ENCODE data around the gene ABAT. TPM values are rescaled to one million over a fixed set of nuclear protein-coding genes. Genes with fewer than 3 reads are reported as not detected.
"Not testable (repeated sequence)": the region's sequence is repeated elsewhere in the genome, so short reads cannot be mapped to it uniquely, and the experiment has no call there.

Gene ABAT
- total RNA-seq, 1 donor from 2014 or later: 7.3 TPM

DNA sequence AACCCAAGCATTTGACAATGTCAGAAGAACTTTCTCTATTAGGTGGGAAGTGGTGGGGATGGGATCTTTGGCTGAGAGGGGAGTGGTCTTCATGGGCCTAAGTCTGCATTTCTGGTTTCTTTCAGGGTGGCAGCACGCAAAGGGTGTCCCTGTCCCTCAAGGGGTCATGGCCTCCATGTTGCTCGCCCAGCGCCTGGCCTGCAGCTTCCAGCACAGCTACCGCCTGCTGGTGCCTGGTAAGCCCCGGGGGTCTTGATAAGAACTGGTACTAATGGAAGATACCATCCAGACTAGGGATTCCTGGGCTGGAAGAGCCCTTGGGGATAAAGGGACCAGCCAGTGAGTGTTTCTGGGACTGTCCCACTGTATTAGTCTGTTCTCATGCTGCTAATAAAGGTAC is 61.2 kb downstream of the ABAT start:
- H3K4me1 Mint-ChIP-seq (ENCODE audit: low read depth): no peaks in the 10 kb centered on the region
- H3K36me3 Mint-ChIP-seq (ENCODE audit: low read depth): no peaks in the 10 kb centered on the region
- no peaks in the 10 kb centered on the region for H3K27me3 Mint-ChIP-seq (ENCODE audit: insufficient read depth)
- DNase-seq (ENCODE audit: low spot score): no peak
- no peak overlapping the region for H3K4me3 Mint-ChIP-seq
- H3K27ac Mint-ChIP-seq: no peak overlapping the region
- H3K9me3 Mint-ChIP-seq: peaks cover 7% of the 10 kb centered on the region
- intact Hi-C loops (cut with micrococcal nuclease): no loop called here

DNA sequence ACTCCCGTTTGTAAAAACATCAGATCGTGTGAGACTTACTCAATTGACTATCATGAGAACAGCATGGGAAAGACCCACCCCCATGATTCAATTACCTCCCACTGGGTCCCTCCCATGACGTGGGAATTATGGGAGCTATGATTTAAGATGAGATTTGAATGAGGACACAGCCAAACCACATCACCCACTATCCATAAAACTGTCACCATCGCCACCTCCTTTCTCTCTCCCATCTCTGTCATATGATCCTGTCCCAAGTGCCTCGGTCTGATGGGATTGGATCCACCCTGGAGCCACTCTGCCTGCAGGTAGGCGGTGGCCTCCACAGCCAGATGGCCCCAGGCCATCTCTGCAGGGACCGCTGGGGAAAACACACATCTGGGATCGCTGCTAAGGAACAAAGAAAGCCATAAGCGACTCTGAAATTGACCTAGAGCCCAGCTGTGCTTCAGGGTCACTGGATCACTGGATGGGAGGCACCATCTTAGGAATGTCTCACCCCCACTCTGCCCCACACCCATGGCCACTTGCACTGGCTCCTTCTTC is 61.8 kb downstream of the ABAT start:
- H3K4me1 Mint-ChIP-seq (ENCODE audit: low read depth): no peaks in the 10 kb centered on the region
- no peak overlapping the region for H3K4me3 Mint-ChIP-seq
- H3K9me3 Mint-ChIP-seq: peaks cover 7% of the 10 kb centered on the region
- no peak overlapping the region for H3K27ac Mint-ChIP-seq
- intact Hi-C loops (cut with micrococcal nuclease): no loop called here
- no peak for DNase-seq (ENCODE audit: low spot score)
- no peaks in the 10 kb centered on the region for H3K36me3 Mint-ChIP-seq (ENCODE audit: low read depth)
- H3K27me3 Mint-ChIP-seq (ENCODE audit: insufficient read depth): no peaks in the 10 kb centered on the region

DNA sequence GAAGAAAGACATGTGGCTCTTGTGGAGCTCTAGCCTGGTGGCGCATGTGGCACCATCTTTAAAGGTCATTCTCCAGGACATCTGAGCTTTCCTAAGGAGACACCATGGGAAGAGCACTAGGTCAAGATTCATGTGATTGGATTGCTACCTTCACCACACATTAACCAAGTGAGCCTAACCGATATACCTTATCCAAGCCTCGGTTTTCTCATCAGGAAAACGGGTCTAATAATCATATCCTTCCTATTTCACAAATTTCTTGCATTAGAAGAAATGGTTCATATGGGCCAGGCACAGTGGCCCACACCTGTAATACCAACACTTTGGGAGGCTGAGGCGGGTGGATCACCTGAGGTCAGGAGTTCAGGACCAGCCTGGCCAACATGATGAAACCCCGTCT is 64.7 kb downstream of the ABAT start:
- Mint-ChIP-seq H3K9me3 (peaks cover 1% of the 10 kb centered on the region), H3K27ac (no peak overlapping the region), H3K4me3 (no peak overlapping the region), H3K36me3 (ENCODE audit: low read depth) (no peaks in the 10 kb centered on the region), H3K27me3 (ENCODE audit: insufficient read depth) (no peaks in the 10 kb centered on the region), H3K4me1 (ENCODE audit: low read depth) (no peaks in the 10 kb centered on the region)
- intact Hi-C loops (cut with micrococcal nuclease): no loop called here
- DNase-seq (ENCODE audit: low spot score): no peak

DNA sequence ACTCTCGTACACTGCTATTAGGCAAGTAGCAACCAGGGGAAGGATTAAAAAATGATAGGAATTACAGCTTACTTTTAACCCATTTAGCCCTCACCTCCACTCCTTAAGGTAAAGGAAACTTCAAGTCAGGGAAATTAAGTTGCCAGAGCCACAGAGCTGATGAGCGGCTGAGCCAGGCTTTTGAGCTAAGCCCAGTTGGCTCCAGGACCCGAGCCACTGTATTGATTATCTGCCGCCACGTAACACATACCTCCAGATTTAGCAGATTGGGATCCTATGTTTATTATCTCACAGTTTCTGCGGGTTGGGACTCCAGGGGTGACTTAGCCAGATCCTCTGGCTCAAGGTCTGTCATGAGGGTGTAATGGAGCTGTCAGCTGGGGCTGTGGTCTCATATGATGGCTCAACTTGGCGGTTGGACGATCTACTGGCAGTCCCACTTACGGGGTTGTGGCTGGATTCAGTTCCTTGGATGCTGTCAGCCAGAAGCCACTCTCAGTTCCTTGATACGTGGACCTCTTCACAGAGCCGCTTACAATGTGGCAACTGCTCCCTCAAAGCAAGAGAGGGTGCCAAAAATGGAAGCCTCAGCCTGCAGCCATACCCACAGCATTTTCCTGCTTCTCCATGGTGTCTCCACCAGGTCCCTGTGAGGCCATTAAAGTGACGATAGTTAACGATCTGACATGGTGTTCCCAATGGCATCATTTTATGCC is 65.7 kb downstream of the ABAT start:
- Mint-ChIP-seq H3K4me1 (ENCODE audit: low read depth) (no peaks in the 10 kb centered on the region), H3K27me3 (ENCODE audit: insufficient read depth) (no peaks in the 10 kb centered on the region), H3K27ac (no peak overlapping the region), H3K36me3 (ENCODE audit: low read depth) (no peaks in the 10 kb centered on the region), H3K4me3 (no peak overlapping the region), H3K9me3 (no peaks in the 10 kb centered on the region)
- intact Hi-C loops (cut with micrococcal nuclease): no loop called here
- DNase-seq (ENCODE audit: low spot score): no peak

DNA sequence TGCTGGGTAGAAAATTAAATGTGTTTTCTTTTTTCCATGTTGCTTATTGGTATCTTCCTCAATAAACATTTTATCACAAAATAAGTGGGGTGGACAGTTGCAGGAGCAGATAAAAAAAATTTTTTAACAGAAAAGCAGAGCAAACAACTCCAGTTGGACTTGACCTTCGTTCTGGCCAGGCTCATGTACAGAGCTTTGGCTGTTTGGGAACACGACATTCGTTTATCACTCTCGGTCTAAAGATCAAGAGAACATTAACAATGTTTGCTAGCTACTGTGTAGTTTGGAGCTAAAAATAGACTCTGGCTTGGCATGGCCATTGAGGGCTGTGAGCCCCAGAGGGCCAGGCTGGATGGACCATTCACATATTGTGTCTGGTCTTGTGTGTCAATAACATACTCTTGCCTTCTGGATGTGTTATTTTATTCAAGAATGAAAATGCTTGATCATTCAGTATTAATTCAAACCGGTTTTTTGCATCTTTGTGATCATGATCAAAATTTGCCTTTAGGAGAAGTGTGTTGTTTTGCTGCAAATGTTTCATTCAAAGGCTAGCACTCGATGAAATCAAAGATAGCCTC is 66.4 kb downstream of the ABAT start:
- Mint-ChIP-seq H3K27ac (no peak overlapping the region), H3K36me3 (ENCODE audit: low read depth) (no peaks in the 10 kb centered on the region), H3K4me3 (no peak overlapping the region), H3K27me3 (ENCODE audit: insufficient read depth) (no peaks in the 10 kb centered on the region), H3K9me3 (no peaks in the 10 kb centered on the region), H3K4me1 (ENCODE audit: low read depth) (no peaks in the 10 kb centered on the region)
- DNase-seq (ENCODE audit: low spot score): no peak
- intact Hi-C loops (cut with micrococcal nuclease): no loop called here

DNA sequence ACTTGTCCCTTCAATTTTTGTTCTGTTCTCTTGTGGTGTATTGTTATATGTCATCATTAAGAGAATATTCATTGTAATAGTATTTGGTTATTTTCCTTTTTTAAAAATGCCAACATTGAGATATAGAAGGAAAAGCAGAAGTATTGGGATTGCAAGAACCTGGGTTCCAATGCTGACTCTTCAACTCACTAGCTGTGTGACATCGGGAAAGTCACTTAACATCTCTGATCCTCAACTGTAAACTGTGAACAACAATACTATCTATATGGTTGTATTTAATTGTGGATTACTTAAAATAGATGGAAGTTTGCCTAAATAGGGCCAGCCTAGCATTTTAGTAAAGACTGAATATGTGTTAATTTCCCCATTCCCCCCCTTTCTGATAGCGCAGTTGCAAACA is 67.2 kb downstream of the ABAT start:
- no peak for DNase-seq (ENCODE audit: low spot score)
- Mint-ChIP-seq H3K27ac (no peak overlapping the region), H3K4me1 (ENCODE audit: low read depth) (no peaks in the 10 kb centered on the region), H3K9me3 (no peaks in the 10 kb centered on the region), H3K27me3 (ENCODE audit: insufficient read depth) (no peaks in the 10 kb centered on the region), H3K4me3 (no peak overlapping the region), H3K36me3 (ENCODE audit: low read depth) (no peaks in the 10 kb centered on the region)
- intact Hi-C loops (cut with micrococcal nuclease): no loop called here

DNA sequence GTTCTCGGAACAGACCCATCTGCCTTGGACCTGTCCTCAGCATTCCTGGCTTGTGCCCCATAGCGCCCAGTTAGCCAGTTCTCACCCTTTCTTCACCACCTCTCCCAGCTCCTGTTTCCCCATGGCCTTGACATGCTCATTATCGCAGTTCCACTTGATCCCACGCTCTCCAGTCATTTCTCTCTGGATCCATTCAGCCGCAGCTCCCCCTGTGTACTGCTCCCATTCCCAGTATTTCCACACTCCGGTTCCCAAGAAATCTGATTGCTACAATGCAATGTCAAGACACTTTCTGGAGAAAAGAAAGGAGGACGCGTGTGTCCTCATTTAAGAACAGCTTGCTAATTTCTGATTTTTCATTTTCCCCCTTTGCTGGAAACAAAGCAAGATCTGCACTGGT is 67.7 kb downstream of the ABAT start:
- H3K27ac Mint-ChIP-seq: no peak overlapping the region

DNA sequence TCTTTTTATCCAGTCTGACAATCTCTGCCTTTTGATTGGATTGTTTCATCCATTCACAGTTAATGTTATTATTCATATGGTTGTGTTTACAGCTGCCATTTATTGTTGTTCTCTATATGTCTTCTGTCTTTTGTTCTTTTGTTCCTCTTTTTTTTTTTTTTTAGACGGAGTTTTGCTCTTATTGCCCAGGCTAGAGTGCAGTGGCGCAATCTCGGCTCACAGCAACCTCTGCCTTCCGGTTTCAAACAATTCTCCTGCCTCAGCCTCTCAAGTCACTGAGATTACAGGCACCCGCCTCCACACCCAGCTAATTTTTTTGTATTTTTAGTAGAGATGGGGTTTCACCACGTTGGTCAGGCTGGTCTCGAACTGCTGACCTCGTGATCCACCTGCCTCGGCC is 74.5 kb downstream of the ABAT start:
- H3K27ac Mint-ChIP-seq; DNase-seq (ENCODE audit: low spot score); H3K36me3 Mint-ChIP-seq (ENCODE audit: low read depth); intact Hi-C loops (cut with micrococcal nuclease); H3K27me3 Mint-ChIP-seq (ENCODE audit: insufficient read depth); H3K4me1 Mint-ChIP-seq (ENCODE audit: low read depth); H3K4me3 Mint-ChIP-seq; H3K9me3 Mint-ChIP-seq: not testable (repeated sequence)

More for the DNA sequence above, 67.7 kb downstream of the ABAT start:
- Mint-ChIP-seq H3K4me1 (ENCODE audit: low read depth) (no peaks in the 10 kb centered on the region), H3K9me3 (no peaks in the 10 kb centered on the region), H3K36me3 (ENCODE audit: low read depth) (no peaks in the 10 kb centered on the region), H3K4me3 (no peak overlapping the region), H3K27me3 (ENCODE audit: insufficient read depth) (no peaks in the 10 kb centered on the region)
- intact Hi-C loops (cut with micrococcal nuclease): no loop called here
- DNase-seq (ENCODE audit: low spot score): no peak

DNA sequence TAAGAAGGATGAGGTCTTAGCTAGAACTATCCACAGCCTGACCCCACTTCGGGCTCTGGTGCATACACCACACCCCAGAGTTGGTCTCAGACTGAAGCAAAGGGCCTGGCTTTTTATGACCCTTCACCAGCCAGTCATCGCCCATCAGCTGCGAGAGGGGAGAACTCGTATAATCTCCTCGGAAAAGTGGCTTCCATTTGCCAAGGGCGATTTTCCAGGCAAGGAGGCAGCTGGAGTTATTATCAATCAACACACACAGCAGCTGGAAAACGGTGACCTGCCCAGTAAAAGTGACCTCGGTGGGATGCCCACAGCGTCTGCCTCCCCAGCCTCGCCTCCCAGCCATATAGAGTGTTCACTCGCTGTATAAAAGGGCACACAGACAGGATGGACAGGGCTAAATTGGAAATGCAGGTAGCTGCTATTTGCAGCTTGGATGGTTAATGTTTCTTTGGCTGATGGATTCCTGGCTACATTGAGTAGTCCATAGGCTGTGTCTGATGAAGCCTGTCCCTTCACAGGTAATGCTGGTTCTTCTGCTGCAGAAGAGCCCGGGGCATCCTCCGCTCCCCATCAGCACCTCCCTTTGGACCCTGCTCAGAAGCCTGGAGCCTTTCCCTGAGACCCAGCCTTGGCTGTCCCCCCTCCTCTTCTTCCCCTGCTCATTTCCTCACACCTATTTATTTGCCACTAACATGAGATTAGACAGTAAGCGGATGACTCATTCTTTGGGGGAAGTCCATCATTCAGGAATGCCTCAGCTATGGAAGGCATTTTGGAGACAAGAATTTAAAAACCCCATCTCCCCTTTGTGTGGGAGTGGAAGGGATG is 77.3 kb downstream of the ABAT start:
- H3K27ac Mint-ChIP-seq: no peak overlapping the region
- no peaks in the 10 kb centered on the region for H3K4me1 Mint-ChIP-seq (ENCODE audit: low read depth)
- H3K9me3 Mint-ChIP-seq: no peaks in the 10 kb centered on the region
- no peak for DNase-seq (ENCODE audit: low spot score)
- no peak overlapping the region for H3K4me3 Mint-ChIP-seq
- intact Hi-C loops (cut with micrococcal nuclease): no loop called here
- H3K36me3 Mint-ChIP-seq (ENCODE audit: low read depth): no peaks in the 10 kb centered on the region
- H3K27me3 Mint-ChIP-seq (ENCODE audit: insufficient read depth): no peaks in the 10 kb centered on the region

DNA sequence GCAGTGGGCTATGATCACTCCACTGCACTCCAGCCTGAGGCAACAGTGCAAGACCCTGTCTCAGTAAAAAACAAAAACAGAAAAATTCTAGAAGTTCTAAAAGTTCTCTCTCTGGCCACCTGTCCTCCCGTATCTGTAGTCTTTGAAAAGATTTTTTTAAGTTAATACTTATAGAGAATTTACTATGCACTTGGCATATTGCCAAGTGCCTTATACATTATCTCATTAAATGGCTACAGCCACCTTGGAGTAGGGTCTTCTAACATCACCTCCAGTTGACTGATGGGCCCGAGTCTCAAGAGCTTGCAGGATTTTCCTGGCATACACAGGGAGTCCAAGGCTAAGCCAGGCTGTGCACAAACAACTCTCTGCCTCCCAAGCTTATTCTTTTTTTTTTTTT is 78.3 kb downstream of the ABAT start:
- intact Hi-C loops (cut with micrococcal nuclease): no loop called here
- Mint-ChIP-seq H3K4me3 (no peak overlapping the region), H3K9me3 (no peaks in the 10 kb centered on the region), H3K4me1 (ENCODE audit: low read depth) (no peaks in the 10 kb centered on the region), H3K36me3 (ENCODE audit: low read depth) (no peaks in the 10 kb centered on the region), H3K27me3 (ENCODE audit: insufficient read depth) (no peaks in the 10 kb centered on the region), H3K27ac (no peak overlapping the region)
- no peak for DNase-seq (ENCODE audit: low spot score)

DNA sequence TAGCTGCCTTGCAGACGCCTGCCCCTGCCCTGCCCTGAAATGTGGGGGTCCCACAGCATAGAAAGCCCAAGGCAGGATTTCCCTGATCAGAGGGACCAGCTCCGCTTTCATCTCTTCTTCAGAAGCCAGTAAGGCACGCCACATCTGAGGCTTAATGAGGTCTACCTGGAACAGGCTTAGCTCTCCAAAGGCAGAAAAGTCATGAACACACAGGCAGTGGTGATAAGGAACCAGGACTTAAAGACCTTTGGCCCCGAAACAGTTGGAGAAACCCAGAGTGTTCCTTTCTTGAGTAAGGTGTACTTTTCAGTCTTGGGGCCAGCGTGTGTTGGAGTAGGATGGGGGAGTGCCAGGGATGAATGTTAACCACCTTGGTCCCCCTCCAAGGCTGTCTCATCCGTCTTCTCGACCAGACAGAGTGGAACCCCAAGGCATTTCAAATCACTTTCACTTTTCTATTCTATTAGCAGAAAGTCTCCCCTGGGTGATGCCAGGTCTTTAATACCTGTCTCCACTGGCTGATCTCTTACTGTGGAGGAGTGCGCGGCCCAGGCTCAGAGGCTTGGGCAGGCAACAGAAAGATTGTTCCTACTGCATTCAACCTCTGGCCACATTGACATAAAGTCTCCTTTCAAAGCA is 79.1 kb downstream of the ABAT start:
- no peaks in the 10 kb centered on the region for H3K27me3 Mint-ChIP-seq (ENCODE audit: insufficient read depth)
- H3K27ac Mint-ChIP-seq: no peak overlapping the region
- DNase-seq (ENCODE audit: low spot score): no peak
- H3K9me3 Mint-ChIP-seq: no peaks in the 10 kb centered on the region
- no peak overlapping the region for H3K4me3 Mint-ChIP-seq
- no peaks in the 10 kb centered on the region for H3K36me3 Mint-ChIP-seq (ENCODE audit: low read depth)
- H3K4me1 Mint-ChIP-seq (ENCODE audit: low read depth): no peaks in the 10 kb centered on the region
- intact Hi-C loops (cut with micrococcal nuclease): no loop called here

DNA sequence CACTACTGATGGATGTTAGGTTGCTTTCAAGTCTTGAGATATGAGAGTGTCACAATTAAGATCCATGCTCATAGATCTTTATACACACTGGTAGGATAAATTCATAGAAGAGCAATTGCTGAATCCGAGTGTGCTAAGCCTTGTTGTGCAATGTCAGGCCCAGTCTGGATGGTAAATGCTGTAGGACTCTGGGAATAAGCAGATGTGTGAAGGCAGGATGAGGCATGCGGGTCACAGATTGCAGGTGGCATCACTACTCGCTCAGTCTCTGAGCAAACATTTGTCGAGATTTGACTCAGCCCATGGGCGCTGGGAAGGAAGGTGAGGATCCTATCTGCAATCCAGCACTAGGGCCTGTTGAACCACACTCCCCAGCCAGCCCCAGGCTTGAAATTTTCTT is 82.3 kb downstream of the ABAT start:
- Mint-ChIP-seq H3K9me3 (no peaks in the 10 kb centered on the region), H3K36me3 (ENCODE audit: low read depth) (no peaks in the 10 kb centered on the region), H3K27me3 (ENCODE audit: insufficient read depth) (no peaks in the 10 kb centered on the region), H3K4me1 (ENCODE audit: low read depth) (no peaks in the 10 kb centered on the region), H3K4me3 (no peak overlapping the region), H3K27ac (no peak overlapping the region)
- intact Hi-C loops (cut with micrococcal nuclease): no loop called here
- DNase-seq (ENCODE audit: low spot score): no peak

DNA sequence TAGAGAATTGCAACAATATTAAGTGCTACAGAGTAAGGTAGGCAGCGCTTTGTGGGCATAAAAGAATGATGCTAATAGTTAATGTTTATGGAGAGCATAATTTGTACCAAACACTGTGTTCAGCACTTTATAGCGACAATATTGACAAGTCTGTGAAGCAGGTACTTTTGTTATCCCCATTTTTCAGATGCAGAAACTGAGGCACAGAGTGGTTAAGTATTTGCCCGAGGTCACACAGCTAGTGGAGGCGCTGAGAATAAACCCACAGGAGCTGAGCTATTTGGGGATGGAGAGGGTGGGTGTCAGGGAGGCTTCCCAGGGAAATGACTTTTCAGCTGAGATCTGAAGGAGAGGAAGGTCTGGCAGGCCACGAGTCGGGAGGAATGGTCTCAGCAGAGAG is 83.6 kb downstream of the ABAT start:
- no peak for DNase-seq (ENCODE audit: low spot score)
- H3K27ac Mint-ChIP-seq: no peak overlapping the region
- no peaks in the 10 kb centered on the region for H3K9me3 Mint-ChIP-seq
- no peak overlapping the region for H3K4me3 Mint-ChIP-seq
- H3K36me3 Mint-ChIP-seq (ENCODE audit: low read depth): no peaks in the 10 kb centered on the region
- H3K27me3 Mint-ChIP-seq (ENCODE audit: insufficient read depth): no peaks in the 10 kb centered on the region
- intact Hi-C loops (cut with micrococcal nuclease): no loop called here
- H3K4me1 Mint-ChIP-seq (ENCODE audit: low read depth): no peaks in the 10 kb centered on the region

Data from activated T-helper 1 cell treated with anti-CD3 and anti-CD28 coated beads, Interleukin-12 subunit alpha, Interleukin-12 subunit beta, Interleukin-2, Interleukin-4 antibody, amounts not matched to agents 30 ng/mL and 10 ng/mL and 1 ng/mL, durations not matched to agents 14 hours and 24 hours and 36 hours (primary cell).